Nephron (organoid): ENCODE data around the gene CSGALNACT2.

ENCODE experiments used
- H3K27ac Mint-ChIP-seq, 3 experiments: 2 replicates each; pipeline ENCODE4 v1.8.0; 2020; ENCODE audit warnings: mixed read lengths in 3 of 3, mild to moderate bottlenecking in 2 of 3, moderate library complexity in 1 of 3
- H3K27me3 Mint-ChIP-seq: 2 replicates; pipeline ENCODE4 v1.8.0; 2021; ENCODE audit warnings: low read depth, mild to moderate bottlenecking, moderate library complexity, mixed read lengths
- H3K36me3 Mint-ChIP-seq: 2 replicates; pipeline ENCODE4 v1.8.0; 2020; ENCODE audit warnings: low read depth, mixed read lengths
- H3K4me1 Mint-ChIP-seq: 2 replicates; pipeline ENCODE4 v1.8.0; 2020; ENCODE audit warnings: mixed read lengths
- H3K4me3 Mint-ChIP-seq, 3 experiments: 2 replicates each; pipeline ENCODE4 v1.8.0; 2020; ENCODE audit warnings: mild to moderate bottlenecking in 3 of 3, mixed read lengths in 3 of 3, moderate library complexity in 2 of 3
- H3K9me3 Mint-ChIP-seq: 2 replicates; pipeline ENCODE4 v1.8.0; 2020; ENCODE audit warnings: mixed read lengths
- CTCF ChIP-seq, 3 experiments: fragments of 200-600 bp; sonication (generic); IDR thresholded peaks; one replicate each; pipeline ENCODE4 v1.5.0; 2021; ENCODE audit warnings: antibody characterized with exemption in 3 of 3; ENCODE audit not compliant: unreplicated experiment in 3 of 3

Gene CSGALNACT2

GRCh38 chr10:43194859-43195258 lies 56.6 kb downstream of the CSGALNACT2 start:
- peaks cover 6% of the 10 kb centered on the region for H3K27me3 Mint-ChIP-seq
- H3K27ac Mint-ChIP-seq: no peak overlapping the region
- H3K4me3 Mint-ChIP-seq: no peak overlapping the region
- H3K9me3 Mint-ChIP-seq: no peaks in the 10 kb centered on the region
- H3K36me3 Mint-ChIP-seq: no peaks in the 10 kb centered on the region
- TF ChIP-seq CTCF (IDR thresholded peaks at IDR 0.05; ENCODE audit: unreplicated experiment in 3 of 3): no peak
- H3K4me1 Mint-ChIP-seq: no peaks in the 10 kb centered on the region

- Mint-ChIP-seq H3K27me3 (peaks cover 6% of the 10 kb centered on the region), H3K9me3 (no peaks in the 10 kb centered on the region), H3K4me3 (no peak overlapping the region), H3K27ac (no peak overlapping the region), H3K4me1 (no peaks in the 10 kb centered on the region), H3K36me3 (no peaks in the 10 kb centered on the region)
- TF ChIP-seq CTCF (IDR thresholded peaks at IDR 0.05; ENCODE audit: unreplicated experiment in 3 of 3): no peak
Measured at GRCh38 chr10:43195557-43195956, 57.3 kb downstream of the CSGALNACT2 start.

DNA sequence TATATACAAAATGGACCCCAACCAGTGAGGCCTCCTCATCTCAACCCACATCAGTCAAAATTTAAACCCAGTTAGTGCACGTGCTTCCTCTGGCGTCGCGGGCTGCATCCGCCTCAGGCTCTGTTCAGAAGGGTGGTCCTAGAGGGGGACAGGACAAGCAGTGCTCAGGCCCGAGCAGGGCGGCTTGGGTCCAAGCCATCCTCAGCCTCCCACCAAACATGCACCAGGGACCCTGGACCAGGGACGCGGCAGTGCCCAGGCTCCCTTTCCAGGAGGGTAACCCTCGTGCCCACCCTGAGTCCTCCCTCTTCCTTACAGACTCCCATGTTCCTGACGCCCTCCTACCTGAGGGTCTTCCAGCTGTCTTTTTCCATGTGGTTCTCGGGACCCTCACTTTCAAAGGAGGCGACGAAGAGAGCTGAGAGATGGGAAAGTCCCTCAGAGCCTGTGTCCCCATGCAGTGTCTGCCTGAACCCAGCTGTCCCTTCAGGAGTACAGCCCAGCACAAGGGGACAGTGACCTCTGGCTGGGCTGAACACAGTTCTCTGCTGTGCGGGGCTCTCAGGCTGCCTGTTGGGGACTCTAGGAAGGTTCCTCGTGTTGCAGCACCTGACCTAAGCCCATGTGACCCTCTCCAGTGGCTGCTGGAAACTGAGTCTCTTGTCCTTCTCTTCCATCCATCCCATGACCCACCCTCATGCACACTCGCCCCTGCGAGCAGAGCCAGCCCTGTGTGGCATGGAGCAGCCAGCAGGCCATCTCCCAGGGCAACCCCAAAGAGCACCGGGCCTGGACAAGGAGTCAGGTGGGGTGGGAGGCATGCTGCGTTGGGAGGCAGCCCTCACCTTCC lies 58.1 kb downstream of the CSGALNACT2 start:
- H3K27ac Mint-ChIP-seq: no peak overlapping the region
- no peak for TF ChIP-seq CTCF (IDR thresholded peaks at IDR 0.05; ENCODE audit: unreplicated experiment in 3 of 3)
- no peaks in the 10 kb centered on the region for H3K36me3 Mint-ChIP-seq
- no peaks in the 10 kb centered on the region for H3K9me3 Mint-ChIP-seq
- H3K4me1 Mint-ChIP-seq: no peaks in the 10 kb centered on the region
- peaks cover 6% of the 10 kb centered on the region for H3K27me3 Mint-ChIP-seq
- H3K4me3 Mint-ChIP-seq: no peak overlapping the region

GRCh38 chr10:43196981-43197833 lies 59.0 kb downstream of the CSGALNACT2 start:
- no peaks in the 10 kb centered on the region for H3K36me3 Mint-ChIP-seq
- no peaks in the 10 kb centered on the region for H3K9me3 Mint-ChIP-seq
- H3K27me3 Mint-ChIP-seq: peaks cover 6% of the 10 kb centered on the region
- TF ChIP-seq CTCF (IDR thresholded peaks at IDR 0.05; ENCODE audit: unreplicated experiment in 3 of 3): no peak
- H3K4me3 Mint-ChIP-seq: no peak overlapping the region
- no peak overlapping the region for H3K27ac Mint-ChIP-seq
- H3K4me1 Mint-ChIP-seq: no peaks in the 10 kb centered on the region

GRCh38 chr10:43197834-43198681 lies 59.8 kb downstream of the CSGALNACT2 start:
- Mint-ChIP-seq H3K27ac (no peak overlapping the region), H3K9me3 (no peaks in the 10 kb centered on the region), H3K4me1 (no peaks in the 10 kb centered on the region), H3K36me3 (no peaks in the 10 kb centered on the region), H3K4me3 (no peak overlapping the region), H3K27me3 (peaks cover 6% of the 10 kb centered on the region)
- peak in 1 of 3 experiments; percentile 11 for TF ChIP-seq CTCF (IDR thresholded peaks at IDR 0.05; ENCODE audit: unreplicated experiment in 3 of 3)
